ENCODE results near the gene LRRC59. TPM values are rescaled to one million over a fixed set of nuclear protein-coding genes. Genes with fewer than 3 reads are reported as not detected.
A peak's percentile ranks its signal among the peaks of the same experiment; 100 is the strongest.
"Not testable (repeated sequence)": the region's sequence is repeated elsewhere in the genome, so short reads cannot be mapped to it uniquely, and the experiment has no call there.

LRRC59 gene
- total and polyA plus RNA-seq, 3 experiments from 2014 or later: 22.9 to 127 (median 122) TPM

GRCh38 chr17:50406578-50406977 is 9.3 kb upstream of the LRRC59 start:
- Mint-ChIP-seq H3K9me3 (no peaks in the 10 kb centered on the region), H3K27me3 (peaks cover 9 to 33% of the 10 kb centered on the region in 2 donors), H3K4me3 (no peak overlapping the region), H3K27ac (no peak overlapping the region), H3K36me3 (peaks cover 0 to 1% (median 0%) of the 10 kb centered on the region in 3 donors), H3K4me1 (no peaks in the 10 kb centered on the region)
- POLR2A ChIA-PET: interaction anchor here (1.2 kb wide), 1 partner anchor 9 kb away, joined by 3 read pairs; the partner anchor contains the start of gene LRRC59
- Histone ChIP-seq H3K4me3 (ENCODE audit: low read length) (no peak overlapping the region), H3K36me3 (ENCODE audit: insufficient read depth, low read length) (no peaks in the 10 kb centered on the region), H3K27me3 (ENCODE audit: insufficient read depth, low read length, poor library complexity, severe bottlenecking) (no peaks in the 10 kb centered on the region), H3K9me3 (ENCODE audit: low read length) (no peaks in the 10 kb centered on the region), H3K4me1 (ENCODE audit: insufficient read depth, low read length) (no peaks in the 10 kb centered on the region), H3K27ac (ENCODE audit: low read depth, low read length) (no peak overlapping the region)
- DNase-seq: no peak
- CTCF ChIA-PET: interaction anchor here (1.5 to 2.4 kb wide), 2 partner anchors 9 to 31 kb away, joined by 3 to 24 read pairs; partner anchors contain the start of gene LRRC59

- POLR2A ChIA-PET; H3K4me3 ChIP-seq (ENCODE audit: low read length); H3K36me3 ChIP-seq (ENCODE audit: insufficient read depth, low read length); CTCF ChIA-PET; H3K9me3 Mint-ChIP-seq; H3K27me3 ChIP-seq (ENCODE audit: insufficient read depth, low read length, poor library complexity, severe bottlenecking); H3K4me1 Mint-ChIP-seq; H3K27ac ChIP-seq (ENCODE audit: low read depth, low read length); H3K4me1 ChIP-seq (ENCODE audit: insufficient read depth, low read length); DNase-seq; H3K9me3 ChIP-seq (ENCODE audit: low read length); H3K27ac Mint-ChIP-seq; H3K36me3 Mint-ChIP-seq: not testable (repeated sequence)
- peaks cover 9 to 31% of the 10 kb centered on the region in 2 donors for H3K27me3 Mint-ChIP-seq
- peak overlapping the region in 1 of 7 donors; percentile 24 for H3K4me3 Mint-ChIP-seq
Measured at GRCh38 chr17:50405351-50405750, 8.0 kb upstream of the LRRC59 start.

DNA sequence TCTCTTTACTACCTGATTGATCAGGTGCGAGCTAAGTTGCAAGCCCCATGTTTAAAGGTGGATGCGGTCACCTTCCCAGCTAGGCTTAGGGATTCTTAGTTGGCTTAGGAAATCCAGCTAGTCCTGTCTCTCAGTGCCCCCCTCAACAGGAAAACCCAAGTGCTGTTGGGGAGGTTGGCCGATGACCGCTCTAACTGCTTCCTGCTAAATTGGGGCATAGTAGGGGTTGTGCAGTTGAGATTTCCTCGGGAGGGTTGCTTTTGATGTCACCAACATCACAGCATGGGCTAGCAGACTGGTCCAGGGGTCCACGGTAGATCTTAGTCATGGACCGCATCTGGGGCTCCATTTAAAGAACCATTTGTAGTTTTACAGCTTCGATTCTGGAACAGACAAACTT is 2.3 kb upstream of the LRRC59 start:
- Mint-ChIP-seq H3K4me1 (peaks cover 18 to 31% (median 27%) of the 10 kb centered on the region in 3 donors), H3K4me3 (peak overlapping the region in 3 of 7 donors; percentile 51 to 90 (median 65)), H3K27ac (peak overlapping the region in 1 of 8 donors; percentile 55), H3K36me3 (peaks cover 0 to 14% (median 0%) of the 10 kb centered on the region in 3 donors), H3K27me3 (peaks cover 2 to 12% of the 10 kb centered on the region in 2 donors)
- POLR2A ChIA-PET; H3K36me3 ChIP-seq (ENCODE audit: insufficient read depth, low read length); DNase-seq; H3K4me3 ChIP-seq (ENCODE audit: low read length); H3K27me3 ChIP-seq (ENCODE audit: insufficient read depth, low read length, poor library complexity, severe bottlenecking); H3K27ac ChIP-seq (ENCODE audit: low read depth, low read length); H3K9me3 Mint-ChIP-seq; H3K9me3 ChIP-seq (ENCODE audit: low read length): not testable (repeated sequence)
- peaks cover 29% of the 10 kb centered on the region for H3K4me1 ChIP-seq (ENCODE audit: insufficient read depth, low read length)
- CTCF ChIA-PET: interaction anchor here (0.9 to 2.9 kb wide), 2 partner anchors 11 to 80 kb away, joined by 3 to 13 read pairs; partner anchors contain the start of gene RSAD1

DNA sequence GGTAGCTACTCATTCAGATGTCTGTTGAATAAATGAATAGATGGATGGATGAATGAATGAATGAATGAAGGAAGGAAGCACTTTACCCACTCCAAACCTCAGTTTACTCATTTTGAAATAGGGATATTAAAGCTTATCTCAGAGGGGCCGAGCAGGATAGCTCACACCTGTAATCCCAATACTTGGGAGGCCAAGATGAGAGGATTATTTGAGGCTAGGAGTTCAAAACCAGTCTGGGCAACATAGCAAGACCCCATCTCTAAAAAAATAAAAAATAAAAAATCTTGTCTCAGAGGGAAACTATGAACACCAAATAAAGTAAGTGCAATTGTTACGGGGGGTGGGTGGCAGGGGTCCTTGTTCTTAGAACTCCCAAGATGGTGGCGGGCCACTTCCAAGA is 1.3 kb upstream of the LRRC59 start:
- POLR2A ChIA-PET: interaction anchor here (0.5 to 0.6 kb wide), 2 partner anchors 9 to 306 kb away, joined by 3 to 5 read pairs; no protein-coding TSS in a partner anchor
- H3K27ac Mint-ChIP-seq: peak overlapping the region in 1 of 8 donors; percentile 26

DNA sequence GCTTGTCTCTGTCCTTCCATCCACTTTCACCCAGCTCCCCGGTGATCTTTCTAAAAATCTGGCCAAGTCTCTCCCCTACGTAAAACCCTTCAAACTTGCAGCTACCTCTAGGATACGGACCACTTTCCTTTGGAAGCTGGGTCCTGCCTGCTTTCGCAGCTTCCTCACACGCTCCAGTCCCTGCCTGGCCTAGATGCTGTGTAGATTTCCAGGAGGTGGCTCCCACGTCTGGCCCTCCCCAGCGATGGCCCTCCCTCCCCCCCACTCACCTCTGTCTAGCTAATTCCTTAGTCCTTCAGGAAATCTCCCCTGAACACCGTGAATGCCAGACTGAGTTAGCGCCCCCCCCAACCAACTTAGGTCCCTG is 579 bp upstream of the LRRC59 start:
- peak overlapping the region; percentile 84 to 95 (median 93) for H3K4me3 Mint-ChIP-seq
- peaks cover 0 to 30% (median 11%) of the 10 kb centered on the region in 3 donors for H3K36me3 Mint-ChIP-seq
- Histone ChIP-seq H3K27ac (ENCODE audit: low read depth, low read length) (peak overlapping the region; percentile 95), H3K4me1 (ENCODE audit: insufficient read depth, low read length) (peaks cover 29% of the 10 kb centered on the region), H3K36me3 (ENCODE audit: insufficient read depth, low read length) (peaks cover 20% of the 10 kb centered on the region), H3K27me3 (ENCODE audit: insufficient read depth, low read length, poor library complexity, severe bottlenecking) (no peaks in the 10 kb centered on the region), H3K9me3 (ENCODE audit: low read length) (no peaks in the 10 kb centered on the region), H3K4me3 (ENCODE audit: low read length) (peak overlapping the region; percentile 95)
- ChIA-PET CTCF (interaction anchor here (0.8 to 4.0 kb wide), 32 partner anchors 9 to 307 kb away, joined by 3 to 57 read pairs (median 8); partner anchors contain the start of genes ACSF2, COL1A1, EME1 and MRPL27), POLR2A (interaction anchor here (0.6 to 1.5 kb wide), 10 partner anchors 9 to 307 kb away, joined by 3 to 7 read pairs (median 4); partner anchors contain the start of genes ACSF2 and XYLT2)
- peaks cover 26 to 47% (median 43%) of the 10 kb centered on the region in 3 donors for H3K4me1 Mint-ChIP-seq
- no peaks in the 10 kb centered on the region for H3K9me3 Mint-ChIP-seq
- H3K27ac Mint-ChIP-seq: peak overlapping the region in 7 of 8 donors; percentile 72 to 96 (median 84)
- peaks cover 0 to 1% of the 10 kb centered on the region in 2 donors for H3K27me3 Mint-ChIP-seq
- no peak for DNase-seq

More for the DNA sequence above, 1.3 kb upstream of the LRRC59 start:
- H3K9me3 ChIP-seq (ENCODE audit: low read length); H3K4me3 ChIP-seq (ENCODE audit: low read length); H3K9me3 Mint-ChIP-seq; DNase-seq; H3K27me3 Mint-ChIP-seq; H3K27me3 ChIP-seq (ENCODE audit: insufficient read depth, low read length, poor library complexity, severe bottlenecking); H3K27ac ChIP-seq (ENCODE audit: low read depth, low read length): not testable (repeated sequence)
- H3K36me3 Mint-ChIP-seq: peaks cover 0 to 23% (median 4%) of the 10 kb centered on the region in 3 donors
- H3K4me1 Mint-ChIP-seq: peaks cover 22 to 40% (median 35%) of the 10 kb centered on the region in 3 donors
- CTCF ChIA-PET: interaction anchor here (2.1 to 4.0 kb wide), 8 partner anchors 8 to 198 kb away, joined by 9 to 57 read pairs (median 26); partner anchors contain the start of genes ACSF2, COL1A1, EME1 and MRPL27
- peaks cover 29% of the 10 kb centered on the region for H3K4me1 ChIP-seq (ENCODE audit: insufficient read depth, low read length)
- peaks cover 13% of the 10 kb centered on the region for H3K36me3 ChIP-seq (ENCODE audit: insufficient read depth, low read length)
- peak overlapping the region in 4 of 7 donors; percentile 10 to 90 (median 44) for H3K4me3 Mint-ChIP-seq

GRCh38 chr17:50396261-50397110 is 837 bp downstream of the LRRC59 start:
- Histone ChIP-seq H3K27me3 (ENCODE audit: insufficient read depth, low read length, poor library complexity, severe bottlenecking) (no peaks in the 10 kb centered on the region), H3K36me3 (ENCODE audit: insufficient read depth, low read length) (peaks cover 33% of the 10 kb centered on the region), H3K4me1 (ENCODE audit: insufficient read depth, low read length) (peaks cover 29% of the 10 kb centered on the region), H3K27ac (ENCODE audit: low read depth, low read length) (peak overlapping the region; percentile 95), H3K4me3 (ENCODE audit: low read length) (peak overlapping the region; percentile 95), H3K9me3 (ENCODE audit: low read length) (no peaks in the 10 kb centered on the region)
- CTCF ChIA-PET: interaction anchor here (0.7 to 4.0 kb wide), 36 partner anchors 8 to 195 kb away, joined by 3 to 57 read pairs (median 7); partner anchors contain the start of genes ACSF2, COL1A1, EME1 and MRPL27
- H3K36me3 Mint-ChIP-seq: peaks cover 3 to 44% (median 12%) of the 10 kb centered on the region in 3 donors
- peak overlapping the region; percentile 84 to 95 (median 93) for H3K4me3 Mint-ChIP-seq
- DNase-seq: peak in 3 of 5 donors; percentile 2 to 12 (median 8)
- POLR2A ChIA-PET: interaction anchor here (0.5 to 1.5 kb wide), 14 partner anchors 8 to 535 kb away, joined by 3 to 8 read pairs (median 4); partner anchors contain the start of genes ACSF2, ITGA3 and XYLT2
- H3K9me3 Mint-ChIP-seq: no peaks in the 10 kb centered on the region
- peaks cover 26 to 48% (median 43%) of the 10 kb centered on the region in 3 donors for H3K4me1 Mint-ChIP-seq
- H3K27ac Mint-ChIP-seq: peak overlapping the region; percentile 72 to 96 (median 94)
- H3K27me3 Mint-ChIP-seq: no peaks in the 10 kb centered on the region

GRCh38 chr17:50394711-50395110 is 2.6 kb downstream of the LRRC59 start:
- peak overlapping the region in 6 of 7 donors; percentile 27 to 94 (median 66) for H3K4me3 Mint-ChIP-seq
- CTCF ChIA-PET: interaction anchor here (1.5 kb wide), 1 partner anchor 85 kb away, joined by 3 read pairs; no protein-coding TSS in a partner anchor
- no peaks in the 10 kb centered on the region for H3K27me3 Mint-ChIP-seq
- Histone ChIP-seq H3K27me3 (ENCODE audit: insufficient read depth, low read length, poor library complexity, severe bottlenecking) (no peaks in the 10 kb centered on the region), H3K4me3 (ENCODE audit: low read length) (no peak overlapping the region), H3K4me1 (ENCODE audit: insufficient read depth, low read length) (peaks cover 29% of the 10 kb centered on the region), H3K27ac (ENCODE audit: low read depth, low read length) (no peak overlapping the region), H3K9me3 (ENCODE audit: low read length) (no peaks in the 10 kb centered on the region), H3K36me3 (ENCODE audit: insufficient read depth, low read length) (peaks cover 46% of the 10 kb centered on the region)
- no peak for DNase-seq
- peaks cover 3 to 61% (median 19%) of the 10 kb centered on the region in 3 donors for H3K36me3 Mint-ChIP-seq
- H3K9me3 Mint-ChIP-seq: no peaks in the 10 kb centered on the region
- peak overlapping the region in 6 of 8 donors; percentile 52 to 90 (median 72) for H3K27ac Mint-ChIP-seq
- peaks cover 26 to 48% (median 43%) of the 10 kb centered on the region in 3 donors for H3K4me1 Mint-ChIP-seq
- POLR2A ChIA-PET: no interaction called here

Data from CD8-positive, alpha-beta memory T cell (primary cell).